ENCODE results near the gene CSRNP3.

CSRNP3 gene

GRCh38 chr2:165471349-165471950 is 2.0 kb downstream of the CSRNP3 start:
- no peak for DNase-seq

GRCh38 chr2:165472922-165473321 is 3.4 kb downstream of the CSRNP3 start:
- no peak for DNase-seq

GRCh38 chr2:165474619-165475276 is 5.2 kb downstream of the CSRNP3 start:
- DNase-seq = no peak

- no peak for DNase-seq
Measured at GRCh38 chr2:165475277-165476004, 5.9 kb downstream of the CSRNP3 start.

GRCh38 chr2:165479856-165480255 is 10.4 kb downstream of the CSRNP3 start:
- no peak for DNase-seq

- DNase-seq = no peak
Measured at GRCh38 chr2:165494573-165494972, 25.1 kb downstream of the CSRNP3 start.

- no peak for DNase-seq
Measured at GRCh38 chr2:165497659-165498317, 28.3 kb downstream of the CSRNP3 start.

- no peak for DNase-seq
Measured at GRCh38 chr2:165499131-165499530, 29.6 kb downstream of the CSRNP3 start.

GRCh38 chr2:165500001-165500400 is 30.5 kb downstream of the CSRNP3 start:
- no peak for DNase-seq

- no peak for DNase-seq
Measured at GRCh38 chr2:165500816-165501215, 31.3 kb downstream of the CSRNP3 start.

- no peak for DNase-seq
Measured at GRCh38 chr2:165505514-165505913, 36.0 kb downstream of the CSRNP3 start.

- DNase-seq = no peak
Measured at GRCh38 chr2:165508927-165509326, 39.4 kb downstream of the CSRNP3 start.

GRCh38 chr2:165513479-165513878 is 44.0 kb downstream of the CSRNP3 start:
- DNase-seq = no peak

GRCh38 chr2:165518611-165519010 is 49.1 kb downstream of the CSRNP3 start:
- DNase-seq = no peak

- DNase-seq = no peak
Measured at GRCh38 chr2:165522719-165523118, 53.2 kb downstream of the CSRNP3 start.

- no peak for DNase-seq
Measured at GRCh38 chr2:165524720-165525119, 55.2 kb downstream of the CSRNP3 start.

GRCh38 chr2:165528691-165529090 is 59.2 kb downstream of the CSRNP3 start:
- no peak for DNase-seq

- no peak for DNase-seq
Measured at GRCh38 chr2:165529130-165529529, 59.6 kb downstream of the CSRNP3 start.

GRCh38 chr2:165533331-165533730 is 63.8 kb downstream of the CSRNP3 start:
- DNase-seq = no peak

- no peak for DNase-seq
Measured at GRCh38 chr2:165535471-165535870, 66.0 kb downstream of the CSRNP3 start.

GRCh38 chr2:165536851-165537499 is 67.5 kb downstream of the CSRNP3 start:
- DNase-seq = no peak

GRCh38 chr2:165539985-165540384 is 70.5 kb downstream of the CSRNP3 start:
- no peak for DNase-seq

- DNase-seq = no peak
Measured at GRCh38 chr2:165544897-165545296, 75.4 kb downstream of the CSRNP3 start.
